ENCODE measurements around the gene CCDC71L.

The CCDC71L gene

GRCh38 chr7:106611911-106612310 lies 49.0 kb downstream of the CCDC71L start:
- H3K18ac ChIP-seq (ENCODE audit: low read length) = no peak overlapping the region
- no peaks in the 10 kb centered on the region for H3K27me3 ChIP-seq (ENCODE audit: insufficient read depth, low read length)
- no peaks in the 10 kb centered on the region for H3K9me3 ChIP-seq (ENCODE audit: insufficient read depth, low read depth, low read length)
- H3K4me1 ChIP-seq (ENCODE audit: control insufficient read depth in 1 of 2, insufficient read depth in 2 of 2, low read length in 2 of 2) = peaks cover 0 to 5% of the 10 kb centered on the region in 2 experiments
- no peaks in the 10 kb centered on the region for H3K79me1 ChIP-seq (ENCODE audit: low read length)
- H2AK5ac ChIP-seq (ENCODE audit: low read length) = no peak overlapping the region
- H2BK120ac ChIP-seq (ENCODE audit: insufficient read depth, low read length, poor library complexity) = no peak overlapping the region
- no peak overlapping the region for H3K23ac ChIP-seq (ENCODE audit: low read length)
- H3K36me3 ChIP-seq (ENCODE audit: control insufficient read depth in 1 of 2, insufficient read depth in 2 of 2, low read length in 2 of 2) = no peaks in the 10 kb centered on the region
- no peak overlapping the region for H2AFZ ChIP-seq (ENCODE audit: insufficient read depth, low read length, poor library complexity)
- H4K12ac ChIP-seq (ENCODE audit: low read depth, low read length) = no peak overlapping the region
- H3K14ac ChIP-seq (ENCODE audit: low read length) = no peak overlapping the region
- no peak overlapping the region for H3K4me3 ChIP-seq (ENCODE audit: low read depth, low read length)
- no peak overlapping the region for H3K9ac ChIP-seq (ENCODE audit: low read length)
- no peak overlapping the region for H4K8ac ChIP-seq (ENCODE audit: low read depth, low read length)
- DNase-seq = peak; percentile 53 to 67
- H3K4ac ChIP-seq (ENCODE audit: low read depth, low read length) = no peak overlapping the region
- H2BK5ac ChIP-seq (ENCODE audit: low read depth, low read length, poor library complexity) = no peak overlapping the region
- no peak overlapping the region for H3K27ac ChIP-seq (ENCODE audit: low read depth, low read length)
- H4K91ac ChIP-seq (ENCODE audit: low read depth, low read length) = no peak overlapping the region
- no peaks in the 10 kb centered on the region for H3K79me2 ChIP-seq (ENCODE audit: control insufficient read depth, insufficient read depth, low read length, poor library complexity)
- no peak overlapping the region for H3K4me2 ChIP-seq (ENCODE audit: low read length)
- no CpG with 5 or more reads among the region's 3 CpGs for WGBS (ENCODE audit: extremely low coverage, insufficient coverage, insufficient read length)
- H2BK12ac ChIP-seq (ENCODE audit: low read length) = no peak overlapping the region

- Histone ChIP-seq H3K79me1 (ENCODE audit: low read length) (no peaks in the 10 kb centered on the region), H3K79me2 (ENCODE audit: control insufficient read depth, insufficient read depth, low read length, poor library complexity) (no peaks in the 10 kb centered on the region), H3K4ac (ENCODE audit: low read depth, low read length) (no peak overlapping the region), H3K4me1 (ENCODE audit: control insufficient read depth in 1 of 2, insufficient read depth in 2 of 2, low read length in 2 of 2) (peaks cover 0 to 2% of the 10 kb centered on the region in 2 experiments), H2AFZ (ENCODE audit: insufficient read depth, low read length, poor library complexity) (no peak overlapping the region), H3K18ac (ENCODE audit: low read length) (no peak overlapping the region), H2BK120ac (ENCODE audit: insufficient read depth, low read length, poor library complexity) (no peak overlapping the region), H2AK5ac (ENCODE audit: low read length) (no peak overlapping the region), H4K8ac (ENCODE audit: low read depth, low read length) (no peak overlapping the region), H3K4me3 (ENCODE audit: low read depth, low read length) (no peak overlapping the region), H2BK12ac (ENCODE audit: low read length) (no peak overlapping the region), H3K23ac (ENCODE audit: low read length) (no peak overlapping the region), H3K27me3 (ENCODE audit: insufficient read depth, low read length) (no peaks in the 10 kb centered on the region), H3K27ac (ENCODE audit: low read depth, low read length) (no peak overlapping the region), H3K4me2 (ENCODE audit: low read length) (no peak overlapping the region), H3K9ac (ENCODE audit: low read length) (no peak overlapping the region), H4K91ac (ENCODE audit: low read depth, low read length) (no peak overlapping the region), H4K12ac (ENCODE audit: low read depth, low read length) (no peak overlapping the region), H2BK5ac (ENCODE audit: low read depth, low read length, poor library complexity) (no peak overlapping the region), H3K36me3 (ENCODE audit: control insufficient read depth in 1 of 2, insufficient read depth in 2 of 2, low read length in 2 of 2) (no peaks in the 10 kb centered on the region), H3K14ac (ENCODE audit: low read length) (no peak overlapping the region), H3K9me3 (ENCODE audit: insufficient read depth, low read depth, low read length) (no peaks in the 10 kb centered on the region)
- peak; percentile 25 to 84 for DNase-seq
- no CpG with 5 or more reads among the region's 6 CpGs for WGBS (ENCODE audit: extremely low coverage, insufficient coverage, insufficient read length)
Measured at GRCh38 chr7:106610996-106611886, 49.7 kb downstream of the CCDC71L start.

- no peak for DNase-seq
- H3K23ac ChIP-seq (ENCODE audit: low read length) = no peak overlapping the region
- H3K36me3 ChIP-seq (ENCODE audit: control insufficient read depth in 1 of 2, insufficient read depth in 2 of 2, low read length in 2 of 2) = no peaks in the 10 kb centered on the region
- no peak overlapping the region for H2BK120ac ChIP-seq (ENCODE audit: insufficient read depth, low read length, poor library complexity)
- H2BK5ac ChIP-seq (ENCODE audit: low read depth, low read length, poor library complexity) = no peak overlapping the region
- no peaks in the 10 kb centered on the region for H3K79me1 ChIP-seq (ENCODE audit: low read length)
- H2BK12ac ChIP-seq (ENCODE audit: low read length) = no peak overlapping the region
- H3K4me2 ChIP-seq (ENCODE audit: low read length) = no peak overlapping the region
- H3K9ac ChIP-seq (ENCODE audit: low read length) = no peak overlapping the region
- no peaks in the 10 kb centered on the region for H3K27me3 ChIP-seq (ENCODE audit: insufficient read depth, low read length)
- H3K18ac ChIP-seq (ENCODE audit: low read length) = no peak overlapping the region
- WGBS (ENCODE audit: extremely low coverage, insufficient coverage, insufficient read length) = no CpG with 5 or more reads among the region's 5 CpGs
- H3K14ac ChIP-seq (ENCODE audit: low read length) = no peak overlapping the region
- no peak overlapping the region for H4K12ac ChIP-seq (ENCODE audit: low read depth, low read length)
- no peak overlapping the region for H4K8ac ChIP-seq (ENCODE audit: low read depth, low read length)
- H3K4ac ChIP-seq (ENCODE audit: low read depth, low read length) = no peak overlapping the region
- no peaks in the 10 kb centered on the region for H3K79me2 ChIP-seq (ENCODE audit: control insufficient read depth, insufficient read depth, low read length, poor library complexity)
- no peaks in the 10 kb centered on the region for H3K9me3 ChIP-seq (ENCODE audit: insufficient read depth, low read depth, low read length)
- H3K27ac ChIP-seq (ENCODE audit: low read depth, low read length) = no peak overlapping the region
- no peaks in the 10 kb centered on the region for H3K4me1 ChIP-seq (ENCODE audit: control insufficient read depth in 1 of 2, insufficient read depth in 2 of 2, low read length in 2 of 2)
- H2AFZ ChIP-seq (ENCODE audit: insufficient read depth, low read length, poor library complexity) = peak overlapping the region; percentile 1
- H2AK5ac ChIP-seq (ENCODE audit: low read length) = no peak overlapping the region
- H3K4me3 ChIP-seq (ENCODE audit: low read depth, low read length) = no peak overlapping the region
- H4K91ac ChIP-seq (ENCODE audit: low read depth, low read length) = no peak overlapping the region
Measured at GRCh38 chr7:106609416-106609815, 51.5 kb downstream of the CCDC71L start.

- Histone ChIP-seq H3K79me2 (ENCODE audit: control insufficient read depth, insufficient read depth, low read length, poor library complexity) (no peaks in the 10 kb centered on the region), H2AFZ (ENCODE audit: insufficient read depth, low read length, poor library complexity) (no peak overlapping the region), H3K4ac (ENCODE audit: low read depth, low read length) (no peak overlapping the region), H3K18ac (ENCODE audit: low read length) (no peak overlapping the region), H4K12ac (ENCODE audit: low read depth, low read length) (no peak overlapping the region), H2BK5ac (ENCODE audit: low read depth, low read length, poor library complexity) (no peak overlapping the region), H3K14ac (ENCODE audit: low read length) (no peak overlapping the region), H3K23ac (ENCODE audit: low read length) (no peak overlapping the region), H3K4me1 (ENCODE audit: control insufficient read depth in 1 of 2, insufficient read depth in 2 of 2, low read length in 2 of 2) (no peaks in the 10 kb centered on the region), H2AK5ac (ENCODE audit: low read length) (no peak overlapping the region), H3K9ac (ENCODE audit: low read length) (no peak overlapping the region), H3K36me3 (ENCODE audit: control insufficient read depth in 1 of 2, insufficient read depth in 2 of 2, low read length in 2 of 2) (no peaks in the 10 kb centered on the region), H2BK12ac (ENCODE audit: low read length) (no peak overlapping the region), H2BK120ac (ENCODE audit: insufficient read depth, low read length, poor library complexity) (no peak overlapping the region), H3K4me2 (ENCODE audit: low read length) (no peak overlapping the region), H3K4me3 (ENCODE audit: low read depth, low read length) (no peak overlapping the region), H3K27me3 (ENCODE audit: insufficient read depth, low read length) (no peaks in the 10 kb centered on the region), H4K8ac (ENCODE audit: low read depth, low read length) (no peak overlapping the region), H4K91ac (ENCODE audit: low read depth, low read length) (peak overlapping the region; percentile 81), H3K79me1 (ENCODE audit: low read length) (no peaks in the 10 kb centered on the region), H3K9me3 (ENCODE audit: insufficient read depth, low read depth, low read length) (no peaks in the 10 kb centered on the region), H3K27ac (ENCODE audit: low read depth, low read length) (no peak overlapping the region)
- no CpG with 5 or more reads among the region's 1 CpG for WGBS (ENCODE audit: extremely low coverage, insufficient coverage, insufficient read length)
- DNase-seq = no peak
Measured at GRCh38 chr7:106608661-106609060, 52.3 kb downstream of the CCDC71L start.
